Right lobe of liver (tissue), 4 donors: ENCODE results near the gene DDX11.
"Not testable (repeated sequence)": the region's sequence is repeated elsewhere in the genome, so short reads cannot be mapped to it uniquely, and the experiment has no call there.

Source experiments
- CTCF ChIP-seq, 4 donors: fragments of 200-600 bp in 3 of 4; fragments of 450-650 bp in 1 of 4; IDR thresholded peaks; one replicate each; pipeline versions ENCODE4 v1.5.1 to v1.8.0; 2016 to 2022; ENCODE audit warnings: antibody characterized with exemption in 4 of 4, mild to moderate bottlenecking in 2 of 4
- POLR2A ChIP-seq: fragments of 450-650 bp; IDR thresholded peaks from one replicate; pipeline ENCODE4 v1.6.1; 2017; ENCODE audit warnings: antibody characterized with exemption, mild to moderate bottlenecking
- donor health status: DM: no; HTN: no; CAD: no.
- donor health status: DM: no; HTN: no; CAD: no.
- donor health status: DM: no; HTN: yes; CAD: no.

- TF ChIP-seq CTCF (IDR thresholded peaks at IDR 0.05); POLR2A: not testable (repeated sequence)
These were observed 43.2 kb downstream of the DDX11 start for GRCh38 chr12:31116846-31117202.
